GM19372 (cell line): ENCODE data around the gene DNAJA4.
A peak's percentile ranks its signal among the peaks of the same experiment; 100 is the strongest.

Experiments
- ATAC-seq: cut with Tn5 transposase; IDR thresholded peaks from one replicate; pipeline ENCODE4 v1.9.1; 2021; ENCODE audit warnings: mild to moderate bottlenecking, low read depth, moderate library complexity; ENCODE audit not compliant: unreplicated experiment

The DNAJA4 gene

GRCh38 chr15:78276064-78276943 is 11.9 kb downstream of the DNAJA4 start:
- no peak for ATAC-seq

DNA sequence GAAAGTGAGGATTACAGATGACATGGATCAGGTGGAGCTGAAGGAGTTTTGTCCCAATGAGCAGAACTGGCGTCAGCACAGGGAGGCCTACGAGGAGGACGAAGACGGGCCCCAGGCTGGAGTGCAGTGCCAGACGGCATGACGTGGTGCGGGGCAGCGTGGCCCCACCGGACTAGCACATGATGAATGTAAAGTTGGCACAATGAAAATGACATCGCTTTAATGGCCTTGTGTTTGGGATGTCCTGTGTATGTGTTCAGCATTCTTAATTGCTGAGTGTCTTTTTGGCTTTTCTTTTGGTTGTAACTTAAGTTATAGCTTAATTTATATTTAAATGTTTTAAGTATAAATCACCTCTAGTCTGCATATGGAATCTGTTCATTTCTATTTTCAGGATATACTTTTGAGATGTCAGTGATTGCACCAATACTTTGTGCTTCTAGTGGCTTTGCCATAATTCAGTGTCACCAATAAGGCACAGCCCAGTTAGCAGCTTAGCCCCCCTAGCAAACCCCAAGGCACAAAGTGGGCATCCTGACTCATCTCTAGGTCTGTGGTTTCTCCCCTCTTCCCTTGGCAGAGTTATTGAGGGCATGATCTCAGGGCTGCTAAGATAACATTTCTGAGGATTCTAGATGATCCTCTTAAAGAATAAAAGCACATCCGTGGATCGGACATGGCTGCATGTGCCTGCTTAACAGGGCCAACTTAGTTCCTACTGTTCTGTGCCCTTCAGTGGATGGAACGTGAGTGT is 16.1 kb downstream of the DNAJA4 start:
- ATAC-seq, result no peak

GRCh38 chr15:78282324-78282723 is 18.0 kb downstream of the DNAJA4 start:
- no peak for ATAC-seq

- no peak for ATAC-seq
Observed at GRCh38 chr15:78284758-78285157, 20.4 kb downstream of the DNAJA4 start.

- no peak for ATAC-seq
Observed at GRCh38 chr15:78290222-78290621, 25.9 kb downstream of the DNAJA4 start.

DNA sequence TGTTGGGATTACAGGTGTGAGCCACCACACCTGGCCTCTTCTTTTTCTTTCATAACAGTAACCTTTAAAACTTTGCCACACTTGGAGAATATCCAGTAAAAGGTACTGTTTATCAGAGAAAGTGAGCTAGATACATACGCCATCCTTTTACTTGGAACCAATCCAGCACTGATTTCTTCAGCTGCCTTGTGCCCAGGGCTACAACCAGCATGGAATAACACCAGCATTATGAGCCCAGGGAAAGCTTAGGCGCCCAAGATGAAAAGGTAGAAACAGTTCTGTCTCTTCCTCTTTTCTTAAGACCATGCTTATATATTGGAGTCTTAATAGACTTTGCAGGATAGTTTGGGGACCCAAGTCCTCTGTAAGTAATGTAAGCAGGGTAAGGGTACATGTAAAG is 26.7 kb downstream of the DNAJA4 start:
- no peak for ATAC-seq

DNA sequence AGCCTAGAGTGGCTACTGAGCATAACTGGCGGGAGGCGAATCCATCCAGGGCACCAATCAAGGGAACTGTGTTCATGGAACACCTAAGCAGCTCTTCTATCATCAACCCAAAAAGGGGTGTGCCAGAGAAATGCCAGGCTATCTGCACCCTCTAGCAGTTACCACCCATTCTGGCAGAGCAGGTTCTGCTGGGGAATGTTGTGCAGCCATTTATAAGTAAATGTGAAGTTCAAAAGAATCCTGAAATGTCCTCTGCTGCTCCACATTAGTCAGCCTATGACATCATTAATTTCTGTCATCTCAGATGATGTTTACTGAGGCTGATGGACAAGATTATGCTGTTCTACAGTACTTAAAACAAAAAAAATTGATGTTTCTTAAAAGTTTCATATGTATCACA is 27.3 kb downstream of the DNAJA4 start:
- ATAC-seq, result no peak

GRCh38 chr15:78292219-78292618 is 27.9 kb downstream of the DNAJA4 start:
- ATAC-seq, result no peak

DNA sequence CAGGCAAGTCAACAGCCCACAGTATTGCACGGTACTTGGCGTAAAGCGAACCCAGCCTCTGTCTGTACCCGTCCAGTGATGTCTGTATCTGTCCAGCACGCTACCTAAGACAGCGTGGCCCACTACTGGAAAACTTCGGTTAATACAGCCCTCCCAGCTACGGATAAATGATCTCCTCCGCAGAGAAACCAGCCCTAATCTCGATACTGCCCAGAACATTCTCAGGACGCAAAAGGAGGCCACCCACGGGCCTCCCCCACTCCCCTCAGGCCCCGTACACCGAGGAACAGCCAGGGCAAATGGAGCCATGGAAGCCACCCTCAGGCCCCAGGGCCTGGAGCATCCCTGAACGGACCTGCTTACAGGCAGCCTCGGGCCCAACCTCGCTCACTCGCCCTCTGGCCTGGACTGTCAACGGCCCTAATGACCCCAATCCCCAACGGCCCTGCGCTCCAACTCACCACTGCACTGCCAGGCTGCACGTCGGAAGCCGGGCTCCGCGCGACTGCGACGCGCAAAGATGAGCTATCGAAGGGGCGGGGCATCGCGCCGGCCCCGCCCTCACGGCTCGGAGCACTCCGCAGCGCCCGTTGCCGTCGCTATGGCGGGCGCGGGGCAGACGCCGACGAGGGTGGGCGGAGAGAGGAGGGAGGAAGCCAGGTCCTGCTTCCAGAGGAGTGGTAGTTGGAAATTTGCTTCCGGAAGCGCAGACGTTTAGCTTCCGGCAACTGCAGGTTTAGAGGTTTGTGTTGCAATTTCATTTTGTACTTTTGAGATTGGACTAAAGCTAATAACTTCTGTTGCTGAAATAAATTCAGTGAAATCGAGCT is 35.0 kb downstream of the DNAJA4 start, which contains the start of gene SKIC8:
Gene SKIC8 (minus strand): TSS at position 509 of the 830 bp plus-strand sequence. CDS start 3,923 bp downstream, outside the sequence.
- peak; percentile 80 for ATAC-seq

- ATAC-seq, result no peak
Observed at GRCh38 chr15:78301326-78301725, 37.0 kb downstream of the DNAJA4 start.

GRCh38 chr15:78301828-78302227 is 37.5 kb downstream of the DNAJA4 start:
- no peak for ATAC-seq

DNA sequence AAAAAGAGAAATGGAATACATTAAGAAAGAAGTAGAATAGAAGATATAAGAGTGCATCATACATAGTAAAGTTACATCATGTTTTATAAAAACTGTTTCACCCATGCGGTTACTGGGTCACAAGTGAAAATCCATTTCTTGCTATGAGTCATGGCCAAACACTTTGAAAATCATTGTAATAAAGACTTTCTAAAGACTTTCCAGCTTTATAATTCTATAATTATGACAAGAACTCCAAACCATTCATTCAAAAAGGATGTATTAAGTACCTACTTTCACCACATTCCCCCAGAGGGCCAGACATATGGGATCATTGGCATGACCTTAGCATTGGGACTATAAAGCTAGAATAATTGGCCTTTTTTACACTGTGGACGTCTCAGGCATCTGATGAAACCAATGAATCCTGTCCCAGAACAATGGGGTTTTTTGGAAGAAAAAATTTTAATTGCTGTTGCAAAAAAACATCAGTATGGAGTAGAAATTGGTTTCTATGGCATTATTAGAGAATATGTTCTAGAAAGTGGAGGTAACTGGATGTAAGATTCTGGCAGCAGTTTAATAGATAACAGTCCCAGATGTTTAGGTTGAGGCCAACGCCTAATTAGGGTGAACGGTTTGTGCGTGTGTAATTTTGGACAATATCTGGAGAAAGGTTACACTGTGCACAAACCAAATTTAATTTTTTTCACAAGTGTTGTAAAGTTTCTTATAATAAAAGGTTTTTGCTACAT is 38.4 kb downstream of the DNAJA4 start:
- no peak for ATAC-seq

- no peak for ATAC-seq
Observed at GRCh38 chr15:78304216-78305066, 40.1 kb downstream of the DNAJA4 start.

- ATAC-seq, result no peak
Observed at GRCh38 chr15:78306176-78306774, 41.9 kb downstream of the DNAJA4 start.

- ATAC-seq, result no peak
Observed at GRCh38 chr15:78307976-78308375, 43.6 kb downstream of the DNAJA4 start.

DNA sequence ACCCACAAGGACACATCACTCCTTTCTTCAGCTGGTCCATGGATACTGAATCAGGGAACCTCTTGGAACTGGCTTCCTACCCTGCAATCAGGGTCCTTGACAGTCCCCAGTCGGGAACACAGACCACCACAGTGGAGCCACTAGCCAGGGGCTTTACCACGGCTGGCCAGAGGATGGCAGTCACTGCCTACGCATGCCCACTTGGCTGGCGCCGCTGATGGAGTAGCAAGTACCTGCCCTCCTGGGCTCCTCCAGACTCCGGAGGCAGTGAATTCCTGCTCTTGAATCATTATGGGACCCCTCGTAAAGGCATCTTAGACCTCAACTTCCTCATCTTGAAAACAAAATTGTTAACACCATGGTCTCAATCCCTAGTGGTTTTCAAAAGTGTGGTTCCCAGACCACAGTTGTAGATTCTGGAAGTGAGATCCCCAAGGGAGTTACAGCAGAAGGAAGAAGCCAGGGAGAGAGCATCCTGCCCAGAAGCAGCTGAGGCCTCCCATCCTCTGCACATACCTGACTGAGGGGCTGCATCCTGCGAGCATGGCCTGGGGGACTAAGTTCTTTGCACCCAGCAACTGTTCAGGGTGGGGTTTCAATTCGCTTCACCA is 44.2 kb downstream of the DNAJA4 start:
- no peak for ATAC-seq

DNA sequence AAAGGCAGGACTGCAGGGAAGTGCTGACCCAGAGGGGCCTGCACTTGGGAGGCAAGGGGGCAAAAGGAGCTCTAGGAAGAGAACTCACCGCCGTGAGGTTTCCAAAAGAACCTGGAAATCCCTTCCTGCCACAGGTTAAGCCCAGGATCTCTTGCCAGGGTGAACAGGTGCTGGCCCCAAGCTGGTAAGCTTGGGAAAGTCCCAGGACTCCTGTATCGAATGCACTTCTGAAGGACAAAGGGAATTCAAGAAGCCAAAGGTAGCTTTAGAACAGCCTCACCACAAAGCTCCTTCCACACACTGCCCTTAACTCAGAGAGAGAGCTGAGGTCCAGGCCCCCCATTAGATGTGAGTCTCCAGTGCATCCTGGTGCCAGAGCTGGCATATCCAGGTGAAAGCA is 46.9 kb downstream of the DNAJA4 start:
- no peak for ATAC-seq

GRCh38 chr15:78312536-78312935 is 48.2 kb downstream of the DNAJA4 start:
- no peak for ATAC-seq
